Type B pancreatic cell (in vitro differentiated cells): ENCODE measurements around the gene EPHA5. TPM values are rescaled to one million over a fixed set of nuclear protein-coding genes. Genes with fewer than 3 reads are reported as not detected.

Source experiments
- DNase-seq: peaks from one replicate; pipeline ENCODE4 v3.0.0; 2021; ENCODE audit warnings: mixed read lengths; ENCODE audit not compliant: unreplicated experiment; ENCODE audit errors: extremely low spot score
- H3K27ac Mint-ChIP-seq: 2 replicates; pipeline ENCODE4 v1.8.0; 2021; ENCODE audit warnings: mild to moderate bottlenecking, mixed read lengths
- H3K27me3 Mint-ChIP-seq: 2 replicates; pipeline ENCODE4 v1.8.0; 2021; ENCODE audit warnings: mixed read lengths
- H3K36me3 Mint-ChIP-seq: 2 replicates; pipeline ENCODE4 v1.8.0; 2021; ENCODE audit warnings: mixed read lengths
- H3K4me1 Mint-ChIP-seq: one replicate; pipeline ENCODE4 v1.8.0; 2021; ENCODE audit warnings: mixed read lengths; ENCODE audit not compliant: unreplicated experiment
- H3K4me3 Mint-ChIP-seq: 2 replicates; pipeline ENCODE4 v1.8.0; 2021; ENCODE audit warnings: mild to moderate bottlenecking, mixed read lengths
- H3K9me3 Mint-ChIP-seq: 2 replicates; pipeline ENCODE4 v1.8.0; 2021; ENCODE audit warnings: mixed read lengths
- CTCF ChIP-seq: fragments of 200-600 bp; sonication (generic); conservative IDR thresholded peaks from 2 replicates; pipeline ENCODE4 v1.5.0; 2021; ENCODE audit warnings: antibody characterized with exemption, mild to moderate bottlenecking
- total RNA-seq: library from RNA; stranded (reverse); gene quantifications from 2 replicates; pipeline ENCODE4 v1.2.1, GENCODE V29; 2021; ENCODE audit warnings: low replicate concordance

The EPHA5 gene
- total RNA-seq, 1 donor from 2014 or later: 2.4 TPM

DNA sequence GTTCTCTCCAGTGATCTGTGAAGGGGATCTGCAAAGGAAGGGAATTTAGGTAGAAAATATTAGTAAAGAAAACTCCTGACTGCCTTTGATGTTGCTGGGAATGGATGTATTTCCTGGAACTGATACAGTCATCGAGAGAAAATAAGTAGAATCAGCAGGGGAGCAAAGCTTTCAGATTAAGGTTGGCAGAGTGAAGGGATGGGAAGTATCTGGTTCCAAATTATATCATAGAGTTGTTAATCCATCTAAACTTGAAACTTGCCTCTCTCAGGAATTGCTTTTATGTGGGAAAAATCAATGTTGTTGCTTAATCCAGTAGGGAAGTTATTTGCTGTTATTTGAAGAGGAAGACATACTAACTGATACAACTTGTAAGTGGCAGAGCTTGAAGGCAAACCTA, 19.3 kb downstream of the EPHA5 start:
- no peak for DNase-seq
- H3K27ac Mint-ChIP-seq: no peak overlapping the region
- peaks cover 8% of the 10 kb centered on the region for H3K4me1 Mint-ChIP-seq

GRCh38 chr4:65646136-65646535, 24.2 kb downstream of the EPHA5 start:
- no peak for TF ChIP-seq CTCF
- Mint-ChIP-seq H3K27me3 (no peaks in the 10 kb centered on the region), H3K36me3 (no peaks in the 10 kb centered on the region), H3K4me3 (no peak overlapping the region), H3K4me1 (peaks cover 8% of the 10 kb centered on the region), H3K9me3 (no peaks in the 10 kb centered on the region), H3K27ac (no peak overlapping the region)
- no peak for DNase-seq

More for the DNA sequence above, 19.3 kb downstream of the EPHA5 start:
- H3K4me3 Mint-ChIP-seq: no peak overlapping the region
- TF ChIP-seq CTCF: no peak
- H3K27me3 Mint-ChIP-seq: no peaks in the 10 kb centered on the region
- no peaks in the 10 kb centered on the region for H3K36me3 Mint-ChIP-seq
- no peaks in the 10 kb centered on the region for H3K9me3 Mint-ChIP-seq

GRCh38 chr4:65645185-65645584, 25.1 kb downstream of the EPHA5 start:
- Mint-ChIP-seq H3K4me3 (no peak overlapping the region), H3K27me3 (no peaks in the 10 kb centered on the region), H3K9me3 (no peaks in the 10 kb centered on the region), H3K4me1 (no peaks in the 10 kb centered on the region), H3K36me3 (no peaks in the 10 kb centered on the region), H3K27ac (no peak overlapping the region)
- no peak for TF ChIP-seq CTCF
- no peak for DNase-seq

GRCh38 chr4:65635051-65635821, 35.1 kb downstream of the EPHA5 start:
- DNase-seq: no peak
- H3K4me1 Mint-ChIP-seq: peaks cover 6% of the 10 kb centered on the region
- no peak for TF ChIP-seq CTCF
- no peak overlapping the region for H3K4me3 Mint-ChIP-seq
- no peaks in the 10 kb centered on the region for H3K9me3 Mint-ChIP-seq
- H3K27ac Mint-ChIP-seq: no peak overlapping the region
- no peaks in the 10 kb centered on the region for H3K36me3 Mint-ChIP-seq
- no peaks in the 10 kb centered on the region for H3K27me3 Mint-ChIP-seq

- Mint-ChIP-seq H3K9me3 (no peaks in the 10 kb centered on the region), H3K27ac (no peak overlapping the region), H3K36me3 (no peaks in the 10 kb centered on the region), H3K4me1 (no peaks in the 10 kb centered on the region), H3K4me3 (no peak overlapping the region), H3K27me3 (no peaks in the 10 kb centered on the region)
- no peak for TF ChIP-seq CTCF
- DNase-seq: no peak
Observed at GRCh38 chr4:65624651-65625050, 45.6 kb downstream of the EPHA5 start.
